Fibroblast of upper back skin (primary cell): Measurements from ENCODE around the gene SOX14.

Experiments
- DNase-seq: peaks from one replicate; pipeline ENCODE4 v3.0.0-alpha.2; 2013

SOX14 gene

GRCh38 chr3:137764001-137764433, at the start of gene SOX14:
SOX14 (plus strand) TSS chr3:137764315; CDS start chr3:137764785, 470 bp downstream.
- DNase-seq, result no peak

GRCh38 chr3:137714551-137714950, 49.6 kb upstream of the SOX14 start:
- no peak for DNase-seq

- no peak for DNase-seq
Observed at GRCh38 chr3:137724240-137724639, 39.9 kb upstream of the SOX14 start.

GRCh38 chr3:137737208-137737607, 26.9 kb upstream of the SOX14 start:
- no peak for DNase-seq

GRCh38 chr3:137738710-137739109, 25.4 kb upstream of the SOX14 start:
- no peak for DNase-seq

GRCh38 chr3:137743608-137744007, 20.5 kb upstream of the SOX14 start:
- DNase-seq, result no peak

GRCh38 chr3:137746808-137747207, 17.3 kb upstream of the SOX14 start:
- DNase-seq, result no peak

GRCh38 chr3:137759505-137759904, 4.6 kb upstream of the SOX14 start:
- DNase-seq, result no peak

- DNase-seq, result no peak
Observed at GRCh38 chr3:137760341-137761098, 3.6 kb upstream of the SOX14 start.

GRCh38 chr3:137761099-137761562, 3.0 kb upstream of the SOX14 start:
- no peak for DNase-seq

GRCh38 chr3:137761563-137762503, 2.3 kb upstream of the SOX14 start:
- no peak for DNase-seq

- DNase-seq, result no peak
Observed at GRCh38 chr3:137762674-137763593, 1.2 kb upstream of the SOX14 start.

GRCh38 chr3:137763594-137763938, 549 bp upstream of the SOX14 start:
- no peak for DNase-seq

- no peak for DNase-seq
Observed at GRCh38 chr3:137764563-137765309, 621 bp downstream of the SOX14 start.

GRCh38 chr3:137765310-137766033, 1.4 kb downstream of the SOX14 start:
- no peak for DNase-seq

- DNase-seq, result no peak
Observed at GRCh38 chr3:137766041-137766875, 2.1 kb downstream of the SOX14 start.

GRCh38 chr3:137766876-137767537, 2.9 kb downstream of the SOX14 start:
- no peak for DNase-seq

GRCh38 chr3:137767538-137768360, 3.6 kb downstream of the SOX14 start:
- DNase-seq, result no peak
